Effector CD4-positive, alpha-beta T cell (primary cell): ENCODE measurements around the gene PKHD1.
"Not testable (repeated sequence)": the region's sequence is repeated elsewhere in the genome, so short reads cannot be mapped to it uniquely, and the experiment has no call there.

Experiments used
- DNase-seq: peaks from one replicate; pipeline ENCODE4 v3.0.0-alpha.2; 2020

PKHD1 gene

GRCh38 chr6:51913265-51913664 is 174.1 kb downstream of the PKHD1 start:
- no peak for DNase-seq

- DNase-seq = no peak
These were observed 176.6 kb downstream of the PKHD1 start for GRCh38 chr6:51910851-51911250.

GRCh38 chr6:51908243-51908642 is 179.2 kb downstream of the PKHD1 start:
- DNase-seq = no peak

DNA sequence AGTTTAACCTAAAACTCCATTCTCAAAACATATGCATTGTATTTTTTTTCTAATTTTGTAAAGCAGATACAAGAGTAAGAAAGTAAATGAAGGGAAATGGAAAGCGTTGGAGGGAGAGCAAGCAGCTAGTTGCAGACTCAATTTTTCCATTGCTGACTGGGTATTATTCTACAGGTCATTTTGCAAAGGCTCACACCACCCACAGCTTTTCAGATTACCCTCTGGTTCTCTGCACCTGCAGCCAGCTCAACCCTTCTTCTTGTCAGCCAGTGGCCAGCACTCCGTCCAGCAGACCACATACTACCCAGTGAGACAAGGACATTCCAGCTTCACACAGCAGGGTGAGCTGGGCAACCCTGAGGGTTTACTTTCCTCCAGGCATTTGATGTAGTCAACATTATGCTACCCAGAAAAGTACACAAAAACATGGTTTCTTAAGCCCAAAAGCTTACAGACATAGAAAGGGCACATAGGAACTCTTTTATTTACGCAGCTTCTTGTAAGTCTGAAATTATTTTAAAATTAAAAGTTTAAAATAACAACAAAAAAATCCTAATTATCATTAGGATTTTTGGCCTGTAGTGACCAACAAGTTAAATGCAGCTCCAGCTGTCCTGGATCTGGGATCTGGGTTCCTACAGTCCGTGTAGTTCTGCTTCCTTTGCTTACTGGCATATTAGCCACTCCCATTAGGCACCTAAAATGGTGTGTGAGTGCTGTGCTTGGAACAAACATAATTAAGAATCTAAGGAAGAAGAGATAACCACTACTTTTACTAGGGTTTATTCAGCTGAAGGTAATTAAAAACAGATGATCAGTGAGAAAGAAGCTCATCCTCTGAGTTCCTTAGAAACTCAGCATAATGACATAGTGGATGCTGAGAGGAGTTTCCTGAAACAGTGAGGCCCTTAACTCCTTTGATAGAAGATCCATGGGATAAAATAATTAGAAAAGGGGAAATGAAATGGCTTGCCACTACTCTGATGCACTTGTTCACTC is 185.3 kb downstream of the PKHD1 start:
- DNase-seq = no peak

DNA sequence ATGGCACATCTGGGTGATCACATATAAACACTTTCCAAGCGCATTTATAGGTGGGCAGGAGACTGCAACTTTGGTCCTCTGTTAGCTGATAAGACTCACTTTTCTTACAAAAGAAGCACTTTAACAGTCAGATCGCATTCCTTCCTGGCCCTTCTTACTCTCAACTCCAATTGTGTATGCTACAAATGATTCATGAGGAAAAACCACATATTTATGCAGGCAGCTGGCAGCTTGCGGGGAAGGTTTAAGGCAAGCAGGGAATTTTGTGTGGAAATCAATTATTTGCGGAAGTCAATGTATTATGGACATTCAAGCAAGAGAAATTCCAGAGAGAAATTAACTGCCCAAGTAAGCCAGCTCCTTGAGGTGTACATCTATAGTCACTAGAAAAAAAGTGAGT is 194.0 kb downstream of the PKHD1 start:
- no peak for DNase-seq

DNA sequence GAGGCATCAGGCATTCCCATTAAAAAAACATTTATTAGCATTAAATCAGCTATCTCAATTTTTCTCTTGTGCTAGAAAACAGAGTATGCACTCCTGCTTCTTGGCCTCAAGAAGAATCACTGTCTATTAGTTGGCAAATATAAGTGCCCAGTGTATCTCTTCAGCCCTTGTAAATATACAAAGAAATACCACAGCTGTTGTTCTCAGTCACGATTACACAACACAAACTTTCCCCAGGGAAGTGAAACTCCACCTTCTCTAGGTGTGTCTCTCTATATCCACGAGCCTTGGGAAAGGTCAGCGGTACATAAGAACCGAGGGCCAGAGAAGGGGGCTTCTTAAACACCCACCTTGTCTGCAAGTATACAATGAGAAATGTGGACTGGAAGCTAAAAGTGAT is 194.7 kb downstream of the PKHD1 start:
- no peak for DNase-seq

GRCh38 chr6:51892339-51892738 is 195.1 kb downstream of the PKHD1 start:
- DNase-seq = no peak

DNA sequence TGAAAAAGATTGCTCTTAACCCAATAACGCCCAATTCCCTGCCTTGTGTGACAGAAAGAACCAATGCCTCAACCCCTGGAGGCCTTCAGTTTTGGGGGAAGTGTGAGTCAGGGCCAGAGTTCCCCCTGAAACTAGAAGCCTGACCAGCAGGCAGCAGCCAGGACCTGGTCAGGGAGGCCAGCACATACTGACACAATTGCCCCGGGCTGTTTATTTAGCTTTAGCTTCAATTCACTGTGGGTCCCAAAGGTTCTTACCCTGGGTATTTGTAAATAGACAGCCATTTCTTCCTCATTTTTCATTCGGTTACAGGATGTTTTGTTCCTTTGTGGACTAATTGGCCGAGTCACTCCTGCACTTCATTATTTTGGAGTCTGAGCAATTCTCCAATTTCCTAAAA is 195.6 kb downstream of the PKHD1 start:
- DNase-seq = no peak

DNA sequence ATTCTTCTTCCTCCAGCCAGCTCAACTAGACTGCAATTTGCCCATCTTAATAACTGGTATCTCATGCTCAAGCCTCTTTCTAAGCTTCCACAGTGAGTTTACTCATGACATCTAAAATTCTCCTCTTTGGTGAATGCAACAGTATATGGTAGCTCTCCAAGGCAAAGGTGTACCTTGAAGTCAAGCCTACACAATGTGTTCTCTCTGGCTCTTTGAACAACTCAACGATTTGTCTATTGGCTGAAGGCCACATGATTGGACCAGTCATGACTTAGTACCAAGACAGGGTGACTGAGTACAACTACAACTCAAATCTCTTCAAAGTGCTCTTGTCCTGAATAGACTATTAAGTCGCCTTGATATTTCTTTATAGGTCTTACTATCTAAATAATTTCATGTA is 199.6 kb downstream of the PKHD1 start:
- DNase-seq = no peak

GRCh38 chr6:51885957-51886356 is 201.5 kb downstream of the PKHD1 start:
- DNase-seq = no peak

- no peak for DNase-seq
These were observed 218.6 kb downstream of the PKHD1 start for GRCh38 chr6:51868591-51869355.

- DNase-seq = no peak
These were observed 220.5 kb downstream of the PKHD1 start for GRCh38 chr6:51866867-51867266.

GRCh38 chr6:51865996-51866395 is 221.4 kb downstream of the PKHD1 start:
- no peak for DNase-seq

GRCh38 chr6:51865176-51865575 is 222.2 kb downstream of the PKHD1 start:
- no peak for DNase-seq

DNA sequence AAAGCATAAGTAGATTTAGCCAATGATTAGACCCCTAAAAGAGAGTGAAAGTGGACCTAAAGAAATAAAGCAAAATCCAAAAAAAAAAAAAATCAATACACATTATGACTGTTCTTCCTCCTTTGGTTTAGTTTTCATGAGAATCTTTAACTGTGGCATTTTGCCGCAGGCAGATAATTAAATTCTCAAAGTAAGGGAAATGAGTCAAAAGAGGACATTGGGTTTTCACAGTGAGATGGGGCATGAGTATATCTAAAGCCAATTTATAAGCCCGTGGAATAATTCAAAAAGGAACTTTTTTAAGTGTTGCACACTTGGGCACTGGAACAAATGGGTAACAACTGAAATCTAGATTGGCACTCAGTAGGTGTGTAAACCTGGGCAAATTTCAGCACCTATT is 230.3 kb downstream of the PKHD1 start:
- no peak for DNase-seq

DNA sequence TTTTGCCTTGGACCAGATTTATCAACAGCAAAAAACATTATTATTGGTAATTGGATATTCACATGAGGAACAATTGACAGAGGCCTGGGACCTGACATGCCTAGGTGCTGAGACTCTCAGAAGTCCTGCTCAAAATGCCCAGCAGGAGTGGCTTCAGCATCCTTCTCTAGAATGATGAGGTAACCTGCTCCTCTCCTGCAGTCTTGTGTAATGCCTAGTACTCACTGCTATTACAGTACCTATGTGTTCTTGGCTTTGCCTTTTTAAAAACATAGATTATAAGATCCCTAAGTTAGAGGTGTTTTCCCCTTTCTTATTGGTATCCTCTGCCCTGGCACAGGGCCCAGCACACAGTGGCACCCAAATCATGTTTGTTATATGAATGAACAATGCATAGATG is 230.9 kb downstream of the PKHD1 start:
- DNase-seq = no peak

DNA sequence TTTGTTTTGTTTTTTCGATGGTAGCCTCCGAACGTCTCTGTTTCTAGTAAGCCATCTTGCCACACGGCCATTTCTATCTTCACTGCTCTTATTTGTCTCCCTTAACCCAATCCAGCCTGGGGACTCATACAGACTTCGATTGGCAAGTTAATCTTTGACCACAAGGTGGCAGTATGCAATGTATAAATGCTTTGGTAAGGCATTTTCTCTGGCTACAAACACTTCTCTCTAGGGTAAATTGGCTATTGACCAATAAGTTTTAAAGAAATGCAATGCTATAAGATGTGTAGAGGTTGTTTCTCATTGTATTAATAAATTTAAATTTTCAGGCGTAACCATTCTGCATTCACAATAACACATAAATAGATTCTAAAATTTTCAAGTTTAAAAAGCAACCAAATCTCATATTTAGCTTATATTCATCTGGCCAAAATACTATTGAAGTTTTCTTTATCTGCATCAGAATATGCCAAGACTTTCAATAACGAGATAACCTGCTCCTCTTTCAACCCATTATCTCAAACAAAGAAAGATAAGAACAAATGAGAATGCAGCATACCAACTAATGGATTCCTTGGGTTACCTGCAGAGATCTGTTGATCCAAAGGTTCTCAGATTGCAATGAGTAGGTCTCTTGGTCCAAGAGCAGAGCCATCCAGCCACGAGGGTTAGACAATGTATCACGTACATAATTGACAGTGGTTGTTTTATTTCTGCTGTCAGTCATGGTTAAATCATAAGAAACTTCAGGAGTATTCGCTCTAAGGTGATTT is 231.9 kb downstream of the PKHD1 start:
- DNase-seq = no peak

- no peak for DNase-seq
These were observed 232.5 kb downstream of the PKHD1 start for GRCh38 chr6:51854876-51855275.

GRCh38 chr6:51854347-51854746 is 233.1 kb downstream of the PKHD1 start:
- DNase-seq = no peak

- DNase-seq = not testable (repeated sequence)
These were observed 234.3 kb downstream of the PKHD1 start for GRCh38 chr6:51853109-51853508.

GRCh38 chr6:51846531-51846930 is 240.9 kb downstream of the PKHD1 start:
- DNase-seq = no peak

DNA sequence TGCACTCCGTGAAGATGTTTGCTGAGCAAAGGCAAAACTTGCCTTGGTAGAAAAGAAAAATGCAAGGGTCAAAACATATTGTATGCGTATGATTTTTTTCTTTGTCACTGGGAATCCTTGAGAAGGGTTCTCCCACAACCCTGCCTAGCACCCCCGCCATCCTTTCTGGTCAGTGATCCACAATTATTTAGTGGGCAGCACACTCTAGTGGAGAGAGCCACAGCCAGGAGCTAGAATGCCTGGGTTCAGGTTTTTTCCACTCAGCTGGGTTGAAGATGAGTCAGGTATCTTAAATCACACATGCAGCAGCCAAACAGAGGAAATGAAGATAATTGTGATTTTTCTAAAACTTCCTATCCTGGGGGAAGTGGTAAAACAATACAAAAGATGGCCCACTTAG is 243.1 kb downstream of the PKHD1 start:
- no peak for DNase-seq

DNA sequence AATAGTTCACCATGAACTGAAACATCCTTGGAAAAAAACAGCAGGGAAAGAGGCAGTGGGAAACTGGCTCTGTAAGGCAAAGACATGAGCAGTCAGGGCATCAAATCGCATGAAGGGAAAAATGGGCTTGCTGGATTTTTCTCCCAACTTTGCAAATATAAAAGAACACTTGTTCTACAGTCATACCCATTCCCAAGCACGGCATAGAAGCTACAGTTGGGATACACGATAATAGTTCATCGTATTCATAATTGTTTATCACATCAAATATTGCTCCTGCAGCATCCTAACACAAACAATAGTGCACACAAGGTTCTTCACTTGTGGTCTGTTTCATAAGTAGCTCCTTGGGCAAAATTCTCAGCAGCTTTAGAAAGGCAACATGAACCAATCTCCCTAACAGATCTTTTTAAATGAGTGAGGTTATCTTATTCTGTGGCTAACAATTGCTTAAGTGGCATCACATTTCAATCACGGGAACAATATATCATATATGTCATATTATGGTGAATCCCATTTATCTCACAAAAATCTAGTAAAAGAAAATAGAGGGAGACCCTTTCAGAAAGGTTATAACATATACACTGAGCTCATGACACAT is 243.9 kb downstream of the PKHD1 start:
- no peak for DNase-seq
